Femur (tissue), 1 donor: Measurements from ENCODE around the gene MAP6.
"Not testable (repeated sequence)": the region's sequence is repeated elsewhere in the genome, so short reads cannot be mapped to it uniquely, and the experiment has no call there.

Experiments
- DNase-seq: peaks from one replicate; pipeline ENCODE4 v3.0.0-alpha.2; 2017

MAP6 gene

DNA sequence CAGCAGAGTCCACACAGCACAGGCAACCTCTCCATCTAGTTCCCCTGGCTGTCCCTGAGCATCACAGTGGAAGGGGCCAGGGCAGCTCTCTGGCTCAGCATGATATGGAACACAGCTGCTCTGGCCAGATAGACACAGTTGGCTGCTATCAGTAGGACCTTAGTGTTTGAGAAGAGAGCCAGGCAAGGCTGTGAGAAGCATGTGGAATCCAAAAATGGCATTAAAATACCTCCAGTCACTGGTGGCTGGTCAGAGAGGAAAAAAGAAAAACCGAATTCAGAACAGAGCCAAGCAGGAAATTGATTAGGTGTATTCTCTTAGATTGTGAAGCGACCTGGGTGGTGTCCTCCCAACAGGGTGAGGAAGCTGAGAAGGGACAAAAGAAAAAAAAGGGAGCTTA, 78.9 kb downstream of the MAP6 start:
- no peak for DNase-seq

DNA sequence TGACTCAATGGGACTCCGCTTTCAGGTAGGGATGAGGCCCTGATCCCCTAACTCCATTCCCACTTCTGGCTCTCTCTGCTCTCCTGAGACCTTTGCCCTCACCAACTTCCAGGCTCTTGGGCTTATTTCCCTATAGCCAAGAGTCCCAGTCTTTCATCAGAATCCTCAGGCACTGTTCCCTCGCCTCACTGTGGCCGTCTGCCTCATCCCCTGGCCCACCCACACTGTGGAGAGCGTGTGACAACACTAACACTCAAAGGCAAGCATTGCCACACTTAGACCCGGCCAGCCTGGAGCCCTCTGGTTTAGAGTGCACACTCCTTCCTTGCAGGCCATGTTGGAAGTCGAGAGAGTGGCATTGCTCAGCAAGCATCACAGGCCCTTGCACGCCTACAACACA, 79.8 kb downstream of the MAP6 start:
- no peak for DNase-seq

DNA sequence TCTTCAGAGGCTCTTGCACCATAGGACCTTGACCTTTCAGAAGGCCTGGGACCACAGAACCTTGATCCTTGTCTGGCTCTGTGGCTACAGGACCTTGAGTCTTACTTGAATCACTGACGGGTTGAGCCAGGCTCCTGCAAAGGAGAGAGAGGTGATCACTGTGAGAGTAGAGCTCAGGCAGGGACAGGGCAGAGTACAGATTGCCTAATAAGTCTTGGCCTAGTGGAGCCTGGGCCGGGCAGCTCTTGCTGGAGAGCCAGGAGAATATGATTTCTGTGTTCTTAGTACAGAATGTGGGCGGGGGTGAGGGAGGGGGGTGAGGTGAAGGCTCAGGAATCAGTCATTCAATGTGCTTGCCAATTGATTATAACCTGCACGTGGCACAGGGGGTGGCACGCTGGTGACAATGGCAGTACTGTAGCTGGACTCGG, 80.8 kb downstream of the MAP6 start:
- DNase-seq, result no peak

DNA sequence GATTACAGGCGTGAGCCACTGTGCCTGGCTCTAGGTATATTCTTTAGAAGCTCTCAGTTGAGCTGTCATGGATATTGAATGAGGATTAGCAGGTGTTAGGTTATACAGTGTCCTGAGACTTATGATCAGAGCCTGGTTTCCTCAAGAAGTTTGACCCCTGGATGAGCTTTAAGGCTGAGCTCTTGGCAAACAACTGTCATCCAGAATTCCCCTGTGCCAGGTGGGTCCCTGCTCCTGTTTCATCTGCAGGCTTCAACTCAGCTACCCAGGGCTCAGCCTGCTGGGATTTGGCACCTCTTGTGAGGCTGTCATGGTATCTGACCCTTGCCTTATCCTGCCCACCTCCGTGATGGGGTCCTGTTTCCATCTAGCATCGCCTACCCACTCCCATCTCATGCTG, 82.4 kb downstream of the MAP6 start:
- DNase-seq, result no peak

DNA sequence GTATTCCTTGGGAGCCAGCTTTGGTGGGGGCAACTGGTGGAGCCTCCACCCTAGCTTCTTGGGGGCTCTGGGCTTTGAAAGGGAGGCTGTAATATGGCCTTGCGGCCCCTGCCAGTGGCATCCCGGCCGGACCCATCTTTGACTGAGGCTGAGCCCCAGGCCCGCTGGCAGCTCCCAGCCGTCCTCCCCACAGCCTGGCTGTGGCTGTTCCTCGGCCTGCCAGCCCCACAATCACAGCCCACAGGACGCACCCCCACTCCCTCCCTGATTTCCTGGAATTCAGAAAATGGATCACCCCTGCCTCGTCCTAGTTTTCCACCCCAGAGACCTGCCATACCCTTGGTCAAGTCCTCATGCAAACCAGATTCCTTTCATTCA, 83.6 kb downstream of the MAP6 start:
- no peak for DNase-seq

DNA sequence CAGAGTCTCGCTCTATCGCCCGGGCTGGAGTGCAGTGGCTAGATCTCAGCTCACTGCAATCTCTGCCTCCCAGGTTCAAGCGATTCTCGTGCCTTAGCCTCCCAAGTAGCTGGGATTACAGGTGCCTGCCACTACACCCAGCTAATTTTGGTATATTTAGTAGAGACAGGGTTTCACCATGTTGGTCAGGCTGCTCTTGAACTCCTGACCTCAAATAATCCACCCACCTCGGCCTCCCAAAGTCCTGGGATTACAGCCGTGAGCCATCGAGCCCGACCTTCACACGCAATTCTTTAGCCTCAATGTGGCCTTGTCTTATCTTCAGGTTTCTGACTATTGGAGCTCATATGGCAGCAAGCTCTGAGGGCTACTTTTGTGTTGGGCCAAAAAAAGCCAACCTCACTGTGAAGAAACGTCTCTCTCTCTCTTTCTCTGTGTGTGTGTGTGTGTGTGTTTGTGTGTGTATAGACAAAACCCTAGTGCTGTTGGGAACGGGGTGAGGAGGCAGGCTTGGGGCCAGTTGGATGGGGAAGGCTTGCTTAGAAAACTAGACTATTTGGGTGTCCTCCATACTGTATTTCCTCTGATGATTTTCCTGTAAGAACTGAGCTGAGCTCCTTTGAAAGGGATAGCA, 84.1 kb downstream of the MAP6 start:
- DNase-seq, result not testable (repeated sequence)

DNA sequence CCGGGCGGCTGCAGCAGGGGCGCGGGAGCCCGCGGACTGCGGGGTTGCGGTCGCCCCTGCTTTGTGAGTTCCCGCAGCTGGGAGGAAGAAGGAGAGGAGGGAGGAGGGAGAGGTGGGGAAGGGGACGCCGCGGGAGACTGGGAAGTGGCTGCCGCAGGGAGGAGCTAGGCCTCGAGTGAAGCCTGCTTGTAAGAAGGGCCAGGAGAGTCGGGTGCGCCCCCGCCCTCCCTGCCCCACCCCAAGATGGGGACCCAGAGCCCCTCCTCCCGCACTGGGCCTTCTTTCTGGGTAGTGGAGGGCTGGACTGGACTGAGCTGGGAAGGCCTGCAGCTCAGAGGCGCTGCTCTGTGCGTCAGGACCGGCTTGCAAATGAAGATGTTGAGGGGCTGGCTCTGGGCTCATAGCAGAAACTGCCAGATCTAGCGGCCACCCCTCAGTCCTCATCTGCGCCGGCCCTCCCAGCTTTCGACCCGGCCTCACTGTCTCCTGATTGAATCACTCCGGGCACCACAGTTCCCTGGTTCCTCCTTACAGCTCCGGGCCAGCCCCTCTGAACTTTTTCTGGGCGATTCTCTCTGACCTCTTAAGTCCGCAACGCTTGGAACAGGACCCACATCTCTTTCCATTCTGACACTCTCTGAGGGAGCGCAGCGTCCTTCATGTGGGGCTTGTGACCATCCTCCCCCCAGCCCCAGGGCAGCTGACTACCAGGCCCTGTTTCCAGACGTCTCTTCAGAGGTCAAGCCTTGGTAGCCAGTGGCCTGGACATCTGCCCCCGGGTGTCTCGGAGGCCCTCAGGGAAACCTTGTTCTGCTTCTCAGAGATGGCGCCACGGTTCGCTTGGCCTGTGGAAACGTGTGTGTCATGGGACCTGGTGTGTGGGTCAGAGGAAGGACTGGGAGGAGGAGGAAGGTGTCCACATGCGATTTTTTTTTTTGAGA, 84.8 kb downstream of the MAP6 start:
- peak; percentile 94 for DNase-seq

DNA sequence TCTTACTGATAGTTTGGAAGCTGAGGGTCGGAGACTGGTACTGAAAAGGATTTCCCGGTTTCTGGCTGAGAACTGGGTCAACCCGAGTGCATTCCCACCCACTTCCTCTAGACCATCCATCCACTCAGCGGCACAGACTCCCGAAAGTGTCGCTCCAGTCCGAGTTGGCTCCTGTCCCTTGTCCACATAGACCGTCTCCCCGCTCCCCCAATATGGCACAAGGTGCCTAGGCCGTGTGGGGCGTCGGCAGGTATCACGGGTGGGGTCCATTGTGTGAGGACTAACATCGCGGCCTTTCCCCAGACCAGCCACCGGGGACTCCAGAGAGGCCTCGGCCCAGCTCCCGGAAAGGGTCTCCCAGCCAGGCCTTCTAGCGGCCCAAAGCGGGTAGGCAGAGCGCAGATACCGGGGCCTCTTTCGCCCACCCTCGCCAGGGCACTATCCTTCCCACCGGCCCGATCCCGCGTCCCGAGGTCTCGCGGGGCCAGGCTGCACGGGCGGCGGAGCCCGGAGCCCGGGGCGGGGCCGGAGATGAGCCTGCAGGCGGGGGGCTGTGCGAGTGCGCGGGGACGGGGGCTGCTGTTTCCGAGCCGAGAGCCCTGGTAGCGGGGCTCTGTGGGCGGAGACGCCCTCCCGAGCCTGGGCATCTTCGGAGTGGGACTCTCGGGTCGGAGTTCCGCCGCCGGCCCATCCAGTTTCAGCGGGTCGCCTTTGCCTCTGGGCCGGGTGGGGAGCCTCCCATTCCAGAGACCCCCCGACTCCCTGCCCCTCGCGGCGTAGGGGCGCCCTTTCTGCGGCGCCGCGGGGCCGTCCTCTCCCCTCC, 85.7 kb downstream of the MAP6 start:
- peak; percentile 91 for DNase-seq

DNA sequence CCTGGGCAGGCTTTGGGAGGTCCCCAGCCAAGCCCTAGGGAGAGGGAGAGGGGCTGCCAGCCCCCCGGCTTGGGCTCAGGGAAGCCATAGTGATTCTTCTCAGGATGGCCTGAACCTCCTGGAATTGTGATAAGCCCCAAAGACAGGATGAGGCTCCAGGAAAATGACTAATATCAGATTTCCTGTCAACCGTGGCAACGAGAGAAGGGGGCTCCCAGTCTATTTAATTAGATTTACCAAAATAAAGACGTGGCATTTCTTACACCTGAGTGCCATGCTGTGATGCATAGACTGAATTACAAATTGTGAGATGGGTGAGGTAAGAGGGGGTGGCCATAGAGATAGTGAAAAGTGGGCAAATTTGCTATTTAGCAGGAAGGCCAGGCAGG, 86.3 kb downstream of the MAP6 start:
- no peak for DNase-seq

DNA sequence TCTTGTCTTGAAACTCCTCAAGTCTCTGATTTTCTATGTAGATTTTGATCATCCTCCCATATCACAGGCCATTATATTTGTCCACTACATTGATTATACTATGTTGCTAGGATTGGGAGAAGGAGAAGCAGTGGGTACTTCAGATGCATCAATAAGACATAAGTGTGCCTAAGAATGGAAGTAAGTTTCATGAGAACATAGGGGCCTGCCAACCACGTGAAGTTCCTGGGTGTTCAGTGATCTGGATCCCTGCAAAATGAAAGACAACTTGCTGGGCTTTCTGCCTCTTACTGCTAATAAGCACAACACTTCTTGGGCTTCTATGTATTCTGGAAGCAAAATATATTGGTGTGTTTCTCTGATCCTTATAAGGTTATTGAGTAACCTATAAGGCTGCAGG, 89.0 kb downstream of the MAP6 start:
- DNase-seq, result no peak

DNA sequence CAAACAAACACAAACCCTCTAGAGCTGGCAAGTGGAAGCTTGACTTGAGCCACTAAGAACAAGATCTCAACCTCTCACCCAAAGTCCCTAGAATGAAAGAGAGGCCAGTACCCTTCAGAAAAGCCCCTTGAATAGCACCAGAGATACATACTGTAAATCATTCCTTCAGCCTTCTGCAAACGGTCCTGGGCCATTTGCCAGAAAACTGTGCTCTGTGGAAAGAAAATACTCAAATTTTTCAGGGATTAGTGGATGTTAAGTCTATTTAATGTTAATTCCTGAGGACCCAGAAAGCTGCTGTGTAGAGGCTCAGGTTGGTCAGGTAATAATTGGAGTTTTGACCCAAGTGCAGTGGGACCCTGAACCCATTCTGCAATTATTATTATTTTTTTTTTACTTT, 89.9 kb downstream of the MAP6 start:
- DNase-seq, result no peak

DNA sequence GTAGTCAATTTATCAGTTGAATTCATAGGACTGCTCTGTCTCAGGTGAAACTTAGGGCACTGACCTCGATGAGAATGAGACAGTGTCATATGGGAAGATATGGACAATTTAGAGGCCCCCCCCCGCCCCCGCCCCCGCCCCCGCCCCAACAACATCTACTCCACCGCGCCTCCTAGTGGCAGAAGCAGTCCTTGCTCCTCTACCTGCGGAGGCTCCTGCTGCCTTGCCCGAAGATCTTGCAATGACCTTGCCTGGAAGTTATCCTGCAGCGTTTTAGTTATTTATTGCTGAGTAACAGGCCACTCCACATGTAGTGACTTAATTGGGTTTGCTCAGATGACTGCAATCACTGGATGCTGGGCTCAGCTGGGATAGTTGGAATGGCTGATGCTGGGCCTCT, 91.6 kb downstream of the MAP6 start:
- no peak for DNase-seq

DNA sequence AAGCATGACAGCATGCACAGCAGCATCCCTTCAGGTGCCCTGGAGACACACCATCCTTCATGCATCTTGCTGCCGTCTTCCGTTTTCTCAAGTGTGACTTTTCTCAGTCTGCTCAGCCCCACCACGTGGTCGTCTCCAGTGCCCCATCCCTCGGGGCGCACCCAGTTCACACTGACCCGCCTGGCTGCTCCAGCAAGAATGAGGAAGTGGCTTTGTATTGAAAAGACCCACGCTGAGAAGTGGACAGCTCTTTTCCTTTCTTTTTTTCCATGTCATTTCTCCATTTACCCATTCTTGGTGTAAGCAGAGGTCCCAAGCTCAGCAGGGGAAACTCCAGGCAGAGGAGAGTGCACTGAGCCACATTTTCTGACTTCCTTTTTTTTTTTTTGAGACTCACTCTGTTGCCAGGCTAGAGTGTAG, 92.3 kb downstream of the MAP6 start:
- DNase-seq, result no peak

DNA sequence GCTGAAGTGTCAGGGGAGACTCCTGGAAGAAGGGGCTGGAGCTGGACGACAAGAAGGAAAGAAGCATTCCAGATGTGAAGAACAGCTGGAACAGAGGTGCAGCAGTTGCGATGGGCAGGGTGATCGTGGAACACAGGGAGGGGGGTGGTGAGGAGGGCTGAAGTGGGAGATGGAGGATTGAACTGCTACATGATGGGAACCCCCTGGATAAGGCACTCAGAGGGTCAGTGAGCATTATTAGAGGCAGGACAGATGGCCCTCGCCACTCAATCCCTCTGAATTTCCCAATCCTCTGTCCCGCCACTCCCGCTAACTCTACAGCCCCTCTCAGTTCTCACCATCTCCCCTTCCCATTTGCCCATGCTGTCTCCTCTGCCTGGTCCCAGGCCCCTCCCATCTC, 92.8 kb downstream of the MAP6 start:
- no peak for DNase-seq

DNA sequence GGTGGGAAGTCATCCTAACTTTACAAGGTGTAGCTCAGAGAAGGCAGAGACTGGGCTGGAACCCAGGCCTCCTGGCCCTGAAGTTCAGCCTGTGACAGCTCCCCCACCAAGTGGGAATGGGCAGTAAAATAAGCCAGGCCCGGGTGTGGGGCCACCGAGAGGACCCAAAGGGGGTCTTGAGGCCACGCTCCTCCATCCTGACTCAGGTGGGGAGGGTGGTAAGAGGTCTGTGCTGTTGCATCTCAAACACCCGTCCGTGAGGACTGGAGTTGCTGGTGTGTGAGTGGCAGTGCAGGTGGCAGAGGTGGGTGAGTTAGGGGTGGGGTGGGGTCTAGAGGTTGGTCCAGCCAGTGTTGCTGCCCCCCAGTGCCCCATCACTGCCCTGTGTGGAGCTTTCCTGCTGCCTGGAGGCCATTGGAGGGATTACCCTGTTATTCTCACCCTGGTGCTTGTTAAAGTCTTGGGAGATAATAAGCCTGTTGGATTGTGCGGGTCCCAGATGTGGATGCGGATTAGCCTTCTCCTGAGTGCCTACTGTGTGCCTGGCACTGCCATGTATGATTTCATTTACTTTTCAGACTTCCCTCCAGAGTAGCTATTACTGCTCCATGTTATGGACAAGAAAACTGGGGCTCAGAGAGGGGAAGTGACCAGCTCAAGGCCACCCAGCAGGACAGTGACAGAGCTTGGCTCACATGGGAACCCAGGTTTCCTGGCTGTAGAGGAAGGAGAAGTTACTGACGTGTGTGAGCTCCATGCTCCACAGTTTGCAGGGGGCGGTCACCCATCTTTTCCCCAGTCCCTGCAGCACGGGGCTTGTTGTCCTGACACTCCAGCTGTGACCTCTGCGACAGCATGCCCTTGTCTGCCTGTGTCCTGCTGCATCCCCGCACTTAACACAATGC, 93.9 kb downstream of the MAP6 start:
- DNase-seq, result no peak

DNA sequence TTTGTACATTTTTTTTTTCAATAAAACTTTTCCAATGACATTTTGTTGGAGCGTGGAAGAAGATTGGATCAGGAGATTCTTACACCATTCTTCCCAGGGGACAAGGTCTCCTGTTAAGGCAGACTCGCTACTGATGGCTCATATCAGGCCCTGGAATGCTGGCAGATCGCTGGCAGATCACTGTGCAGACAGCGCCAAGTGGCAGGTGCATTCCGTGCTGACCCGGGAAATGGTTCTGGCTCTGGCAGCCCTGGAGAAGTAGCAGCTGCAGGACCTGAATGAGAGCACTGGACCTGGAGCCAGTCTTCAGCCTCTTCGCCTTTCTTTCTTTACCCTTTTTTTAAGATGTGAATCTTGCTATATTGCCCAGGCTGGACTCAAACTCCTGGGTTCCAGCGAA, 96.1 kb downstream of the MAP6 start:
- no peak for DNase-seq

DNA sequence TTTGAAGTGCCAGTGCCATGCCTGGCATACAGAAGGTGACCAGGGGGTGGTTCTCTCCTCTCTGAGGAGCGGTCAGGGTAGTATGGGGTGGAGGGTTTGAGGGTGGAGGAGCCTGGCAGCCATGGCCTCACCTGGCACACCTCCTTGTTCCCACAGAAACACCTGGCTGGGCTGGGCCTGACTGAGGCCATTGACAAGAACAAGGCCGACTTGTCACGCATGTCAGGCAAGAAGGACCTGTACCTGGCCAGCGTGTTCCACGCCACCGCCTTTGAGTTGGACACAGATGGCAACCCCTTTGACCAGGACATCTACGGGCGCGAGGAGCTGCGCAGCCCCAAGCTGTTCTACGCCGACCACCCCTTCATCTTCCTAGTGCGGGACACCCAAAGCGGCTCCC, 97.2 kb downstream of the MAP6 start:
- no peak for DNase-seq

DNA sequence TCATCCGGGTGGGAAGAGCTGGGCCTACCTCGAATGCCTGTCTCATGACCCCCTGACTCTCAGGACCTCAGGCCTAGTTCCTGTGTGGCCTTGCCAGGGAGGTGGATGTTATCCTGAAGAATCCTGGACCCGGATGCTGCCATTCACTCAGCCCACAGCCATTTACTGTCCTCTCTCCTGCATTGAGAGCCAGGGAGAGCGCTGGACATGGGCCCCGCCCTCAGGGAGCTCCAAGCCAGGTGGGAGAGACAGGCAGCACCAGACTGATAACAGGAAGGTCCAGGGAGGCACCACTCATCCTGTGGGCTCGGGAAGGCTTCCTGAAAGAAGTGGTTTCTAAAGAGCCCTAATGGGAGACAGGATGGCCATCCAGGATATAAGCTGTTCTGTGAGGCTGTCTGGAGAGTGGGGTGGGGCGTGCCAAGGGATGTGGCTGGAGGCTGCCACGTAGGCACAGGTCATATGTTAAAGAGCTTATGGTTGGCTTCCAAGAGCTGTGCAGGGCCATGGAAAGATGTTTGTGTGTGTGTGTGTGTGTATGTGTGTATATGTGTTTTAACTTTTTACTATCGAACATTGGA, 98.2 kb downstream of the MAP6 start:
- no peak for DNase-seq

DNA sequence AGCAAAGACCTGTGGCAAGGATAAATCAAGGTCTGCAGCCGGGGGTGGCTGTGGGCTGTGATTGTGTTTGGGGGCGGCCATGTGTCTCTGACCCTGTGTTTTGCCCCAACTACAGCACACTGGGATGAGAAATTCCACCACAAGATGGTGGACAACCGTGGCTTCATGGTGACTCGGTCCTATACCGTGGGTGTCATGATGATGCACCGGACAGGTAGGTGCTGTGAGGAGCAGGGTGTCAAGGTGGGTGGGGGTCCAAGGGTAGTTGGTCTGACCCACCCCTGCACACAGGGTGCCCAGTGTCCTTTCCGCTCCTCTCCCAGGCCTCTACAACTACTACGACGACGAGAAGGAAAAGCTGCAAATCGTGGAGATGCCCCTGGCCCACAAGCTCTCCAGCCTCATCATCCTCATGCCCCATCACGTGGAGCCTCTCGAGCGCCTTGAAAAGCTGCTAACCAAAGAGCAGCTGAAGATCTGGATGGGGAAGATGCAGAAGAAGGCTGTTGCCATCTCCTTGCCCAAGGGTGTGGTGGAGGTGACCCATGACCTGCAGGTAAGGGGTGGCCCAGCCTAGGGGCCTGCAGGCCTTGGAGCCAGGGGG, 100.1 kb downstream of the MAP6 start:
- DNase-seq, result no peak

DNA sequence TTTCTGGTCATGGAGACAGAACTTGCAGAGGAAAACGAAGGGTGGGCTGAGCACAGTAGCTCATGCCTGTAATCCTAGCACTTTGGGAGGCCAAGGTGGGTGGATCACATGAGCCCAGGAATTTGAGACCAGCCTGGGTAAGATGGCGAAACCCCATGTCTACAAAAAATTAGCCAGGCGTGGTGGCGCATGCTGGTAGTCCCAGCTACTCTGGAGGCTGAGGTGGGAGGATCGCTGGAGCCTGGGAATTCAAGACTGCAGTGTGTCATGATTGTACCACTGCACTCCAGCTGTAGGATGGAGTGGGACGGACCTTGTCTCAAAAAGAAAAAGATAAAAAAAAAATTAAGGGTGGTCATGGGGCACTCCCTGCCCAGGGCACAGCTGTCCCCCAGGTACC, 100.9 kb downstream of the MAP6 start:
- DNase-seq, result no peak

DNA sequence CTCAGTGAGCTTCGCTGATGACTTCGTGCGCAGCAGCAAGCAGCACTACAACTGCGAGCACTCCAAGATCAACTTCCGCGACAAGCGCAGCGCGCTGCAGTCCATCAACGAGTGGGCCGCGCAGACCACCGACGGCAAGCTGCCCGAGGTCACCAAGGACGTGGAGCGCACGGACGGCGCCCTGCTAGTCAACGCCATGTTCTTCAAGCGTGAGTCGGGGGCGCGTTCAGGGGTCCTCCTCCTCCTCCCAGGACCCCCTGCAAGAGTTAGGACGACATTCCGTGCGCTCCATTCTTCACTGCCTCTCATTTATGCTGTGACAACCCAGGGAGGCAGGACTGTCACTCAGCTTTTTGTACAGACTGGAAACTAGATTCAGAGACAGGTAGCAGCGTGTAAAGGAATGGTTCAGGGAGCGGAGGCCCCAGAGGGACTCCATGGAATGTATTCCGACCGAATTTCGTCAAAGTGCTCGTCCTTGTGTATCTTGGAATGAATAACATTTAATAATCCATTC, 102.0 kb downstream of the MAP6 start:
- no peak for DNase-seq
